Skeletal muscle cell (primary cell): ENCODE measurements around the gene HSD17B4.
"Not testable (repeated sequence)": the region's sequence is repeated elsewhere in the genome, so short reads cannot be mapped to it uniquely, and the experiment has no call there.

ENCODE experiments used
- DNase-seq: peaks from one replicate; pipeline ENCODE4 v3.0.0-alpha.2; 2010; ENCODE audit warnings: low read depth
- H3K4me3 ChIP-seq: 2 replicates; pipeline ENCODE4 v1.5.1; 2011; ENCODE audit warnings: low read depth, mild to moderate bottlenecking, control low read depth, low read length, moderate library complexity

HSD17B4 gene

GRCh38 chr5:119470851-119471451 is 18.7 kb downstream of the HSD17B4 start:
- DNase-seq, result no peak
- no peak overlapping the region for H3K4me3 ChIP-seq

- no peak for DNase-seq
- no peak overlapping the region for H3K4me3 ChIP-seq
Observed at GRCh38 chr5:119473241-119473640, 20.9 kb downstream of the HSD17B4 start.

GRCh38 chr5:119476341-119476740 is 24.0 kb downstream of the HSD17B4 start:
- no peak overlapping the region for H3K4me3 ChIP-seq
- DNase-seq, result no peak

GRCh38 chr5:119478781-119479180 is 26.5 kb downstream of the HSD17B4 start:
- H3K4me3 ChIP-seq, result no peak overlapping the region
- DNase-seq, result no peak

GRCh38 chr5:119480629-119481028 is 28.3 kb downstream of the HSD17B4 start:
- not testable (repeated sequence) for DNase-seq, H3K4me3 ChIP-seq

GRCh38 chr5:119483155-119483554 is 30.9 kb downstream of the HSD17B4 start:
- H3K4me3 ChIP-seq, result no peak overlapping the region
- no peak for DNase-seq

- no peak for DNase-seq
- no peak overlapping the region for H3K4me3 ChIP-seq
Observed at GRCh38 chr5:119484884-119485283, 32.6 kb downstream of the HSD17B4 start.

GRCh38 chr5:119501671-119502179 is 49.4 kb downstream of the HSD17B4 start:
- no peak for DNase-seq
- H3K4me3 ChIP-seq, result no peak overlapping the region

- H3K4me3 ChIP-seq, DNase-seq: not testable (repeated sequence)
Observed at GRCh38 chr5:119503939-119504338, 51.6 kb downstream of the HSD17B4 start.

GRCh38 chr5:119512277-119512676 is 60.0 kb downstream of the HSD17B4 start:
- DNase-seq, result no peak
- H3K4me3 ChIP-seq, result no peak overlapping the region

GRCh38 chr5:119515192-119515591 is 62.9 kb downstream of the HSD17B4 start:
- no peak overlapping the region for H3K4me3 ChIP-seq
- peak; percentile 17 for DNase-seq

- H3K4me3 ChIP-seq, DNase-seq: not testable (repeated sequence)
Observed at GRCh38 chr5:119517115-119517514, 64.8 kb downstream of the HSD17B4 start.

- H3K4me3 ChIP-seq, result no peak overlapping the region
- no peak for DNase-seq
Observed at GRCh38 chr5:119521232-119521631, 68.9 kb downstream of the HSD17B4 start.

- DNase-seq, result no peak
- no peak overlapping the region for H3K4me3 ChIP-seq
Observed at GRCh38 chr5:119522841-119523240, 70.5 kb downstream of the HSD17B4 start.

- no peak overlapping the region for H3K4me3 ChIP-seq
- DNase-seq, result no peak
Observed at GRCh38 chr5:119524485-119524884, 72.2 kb downstream of the HSD17B4 start.

GRCh38 chr5:119527351-119527750 is 75.1 kb downstream of the HSD17B4 start:
- DNase-seq, result no peak
- no peak overlapping the region for H3K4me3 ChIP-seq

GRCh38 chr5:119529811-119530210 is 77.5 kb downstream of the HSD17B4 start:
- H3K4me3 ChIP-seq, result no peak overlapping the region
- DNase-seq, result no peak

GRCh38 chr5:119532637-119533036 is 80.3 kb downstream of the HSD17B4 start:
- no peak for DNase-seq
- no peak overlapping the region for H3K4me3 ChIP-seq

- no peak for DNase-seq
- no peak overlapping the region for H3K4me3 ChIP-seq
Observed at GRCh38 chr5:119537704-119538103, 85.4 kb downstream of the HSD17B4 start.

GRCh38 chr5:119541716-119542115 is 89.4 kb downstream of the HSD17B4 start:
- DNase-seq, result no peak
- no peak overlapping the region for H3K4me3 ChIP-seq

- no peak for DNase-seq
- no peak overlapping the region for H3K4me3 ChIP-seq
Observed at GRCh38 chr5:119551819-119552218, 99.5 kb downstream of the HSD17B4 start.

- no peak overlapping the region for H3K4me3 ChIP-seq
- no peak for DNase-seq
Observed at GRCh38 chr5:119554597-119554996, 102.3 kb downstream of the HSD17B4 start.
